ENCODE results near the gene OSBPL2. TPM values are rescaled to one million over a fixed set of nuclear protein-coding genes. Genes with fewer than 3 reads are reported as not detected.

OSBPL2 gene
- total RNA-seq, 2 experiments from 2014 or later = 30.2 to 30.9 TPM

DNA sequence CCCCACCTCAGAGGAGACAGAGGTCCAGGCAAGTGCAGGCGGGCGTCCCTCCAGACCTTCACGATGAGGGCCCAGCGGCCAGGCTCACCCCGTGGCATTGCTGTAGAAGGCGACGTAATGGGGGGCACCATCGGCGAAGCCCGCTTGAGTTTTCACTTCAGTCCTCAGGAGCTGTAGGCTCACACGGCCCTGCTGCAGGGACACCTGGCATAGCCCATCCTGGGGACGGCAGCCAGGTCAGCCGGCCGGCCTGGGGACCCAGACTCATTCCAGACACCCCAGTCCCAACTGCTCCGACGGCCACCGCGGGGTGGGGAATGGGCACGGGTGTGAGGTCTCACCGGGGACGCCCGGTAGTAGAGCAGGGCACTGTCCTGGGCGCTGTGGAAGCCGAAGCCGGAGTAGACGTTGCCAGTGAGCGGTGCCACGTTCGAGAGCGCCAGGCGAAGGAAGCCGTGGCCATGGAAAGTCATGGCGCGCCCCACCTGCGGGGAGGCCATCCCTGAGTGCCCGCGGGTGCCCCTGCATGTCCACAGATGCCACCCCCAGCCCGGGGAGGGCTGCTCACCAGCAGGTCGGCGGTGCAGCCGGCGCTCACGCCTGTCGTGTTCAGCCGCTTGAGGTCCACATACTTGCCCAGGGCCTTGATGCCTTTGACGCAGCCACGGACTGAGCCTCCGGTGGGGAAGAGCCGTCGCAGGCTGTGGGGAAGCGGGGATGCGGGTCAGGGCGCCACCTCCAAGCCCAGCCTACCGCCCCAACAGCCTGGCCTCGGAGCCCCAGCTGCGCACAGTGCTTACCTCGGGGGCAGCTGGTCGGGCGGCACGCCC lies 73.7 kb downstream of the OSBPL2 start:
- H3K4me1 Mint-ChIP-seq = no peaks in the 10 kb centered on the region
- ChIA-PET POLR2A (no interaction called here), CTCF (no interaction called here)
- peaks cover 7% of the 10 kb centered on the region for H3K36me3 Mint-ChIP-seq (ENCODE audit: low read depth)
- H3K4me3 Mint-ChIP-seq = no peak overlapping the region
- no peak overlapping the region for H3K27ac Mint-ChIP-seq
- no peaks in the 10 kb centered on the region for H3K9me3 Mint-ChIP-seq
- no peak for DNase-seq
- no peaks in the 10 kb centered on the region for H3K27me3 Mint-ChIP-seq

DNA sequence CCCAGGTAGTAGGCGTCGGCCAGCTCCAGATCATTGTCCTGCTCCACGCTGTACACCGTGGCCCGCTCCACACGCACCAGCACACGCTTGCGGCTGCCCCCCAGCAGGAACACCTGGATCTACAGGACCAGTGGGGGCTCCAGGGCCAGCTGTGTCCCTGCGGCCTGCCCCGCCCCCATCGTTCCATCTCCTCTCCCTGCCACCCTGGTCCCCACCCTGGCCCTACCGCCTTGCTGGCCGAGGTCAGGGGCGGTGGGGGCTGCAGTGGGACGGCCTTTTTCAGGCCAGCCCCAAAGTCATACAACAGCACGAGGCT lies 74.3 kb downstream of the OSBPL2 start:
- H3K27me3 Mint-ChIP-seq = no peaks in the 10 kb centered on the region
- no peaks in the 10 kb centered on the region for H3K4me1 Mint-ChIP-seq
- no peak overlapping the region for H3K4me3 Mint-ChIP-seq
- ChIA-PET POLR2A (no interaction called here), CTCF (no interaction called here)
- no peak for DNase-seq
- no peaks in the 10 kb centered on the region for H3K9me3 Mint-ChIP-seq
- no peak overlapping the region for H3K27ac Mint-ChIP-seq
- H3K36me3 Mint-ChIP-seq (ENCODE audit: low read depth) = peaks cover 4% of the 10 kb centered on the region

DNA sequence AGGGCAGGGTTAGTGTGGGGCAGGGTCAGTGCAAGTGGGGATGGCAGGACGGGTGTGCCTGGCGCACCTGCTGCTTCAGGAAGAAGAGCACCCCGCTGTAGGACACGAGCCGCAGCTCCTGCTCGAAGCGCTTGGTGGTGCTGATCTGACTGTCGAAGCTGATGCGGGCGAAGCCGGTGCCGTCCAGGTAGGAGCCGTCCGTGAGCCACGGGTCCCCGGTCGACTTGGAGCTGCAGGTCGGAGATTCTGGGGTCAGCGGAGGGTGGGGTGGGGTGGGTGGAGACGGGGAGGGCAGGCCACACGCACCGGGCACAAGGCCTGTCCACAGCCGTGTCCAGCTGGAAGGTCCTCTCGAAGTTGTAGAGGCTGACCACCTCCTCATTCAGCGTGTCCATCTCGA lies 74.7 kb downstream of the OSBPL2 start:
- Mint-ChIP-seq H3K27me3 (no peaks in the 10 kb centered on the region), H3K36me3 (ENCODE audit: low read depth) (peaks cover 4% of the 10 kb centered on the region), H3K9me3 (no peaks in the 10 kb centered on the region), H3K4me3 (no peak overlapping the region), H3K4me1 (no peaks in the 10 kb centered on the region), H3K27ac (no peak overlapping the region)
- ChIA-PET CTCF (no interaction called here), POLR2A (no interaction called here)
- DNase-seq = no peak

DNA sequence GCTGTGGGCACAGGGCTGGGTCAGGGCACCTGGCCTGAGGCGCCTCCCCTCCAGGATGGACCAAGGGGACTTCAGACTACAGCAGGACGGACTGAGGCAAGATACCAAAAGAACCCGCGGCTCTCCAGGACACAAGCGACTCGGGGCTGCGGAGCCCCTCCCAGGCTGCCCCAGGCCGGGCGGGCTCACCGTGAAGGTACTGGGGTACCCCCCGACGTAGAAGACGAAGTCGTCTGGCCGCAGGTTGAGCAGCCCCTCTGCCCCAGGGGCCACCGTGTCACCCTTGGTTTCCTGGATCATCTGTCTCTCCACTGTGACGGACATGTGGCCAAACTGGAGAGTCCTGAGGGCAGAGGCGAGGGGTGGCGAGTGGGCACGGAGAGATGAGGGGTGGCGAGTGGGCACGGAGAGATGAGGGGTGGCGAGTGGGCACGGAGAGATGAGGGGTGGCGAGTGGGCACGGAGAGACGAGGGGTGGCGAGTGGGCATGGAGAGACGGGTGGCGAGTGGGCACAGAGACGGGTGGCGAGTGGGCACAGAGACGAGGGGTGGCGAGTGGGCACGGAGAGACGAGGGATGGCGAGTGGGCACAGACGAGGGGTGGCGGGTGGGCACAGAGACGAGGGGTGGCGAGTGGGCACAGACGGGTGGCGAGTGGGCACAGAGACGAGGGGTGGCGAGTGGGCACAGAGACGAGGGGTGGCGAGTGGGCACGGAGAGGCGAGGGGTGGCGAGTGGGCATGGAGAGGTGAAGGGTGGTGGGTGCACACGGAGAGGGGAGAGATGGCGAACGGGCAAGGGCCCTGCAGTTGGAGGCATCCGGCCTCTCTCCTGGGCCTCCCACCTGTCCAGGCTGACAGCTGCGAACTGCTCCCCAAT lies 75.4 kb downstream of the OSBPL2 start:
- H3K27me3 Mint-ChIP-seq = no peaks in the 10 kb centered on the region
- CTCF ChIA-PET = no interaction called here
- H3K9me3 Mint-ChIP-seq = no peaks in the 10 kb centered on the region
- H3K27ac Mint-ChIP-seq = no peak overlapping the region
- POLR2A ChIA-PET = no interaction called here
- H3K36me3 Mint-ChIP-seq (ENCODE audit: low read depth) = peaks cover 4% of the 10 kb centered on the region
- no peak for DNase-seq
- no peak overlapping the region for H3K4me3 Mint-ChIP-seq
- no peaks in the 10 kb centered on the region for H3K4me1 Mint-ChIP-seq

DNA sequence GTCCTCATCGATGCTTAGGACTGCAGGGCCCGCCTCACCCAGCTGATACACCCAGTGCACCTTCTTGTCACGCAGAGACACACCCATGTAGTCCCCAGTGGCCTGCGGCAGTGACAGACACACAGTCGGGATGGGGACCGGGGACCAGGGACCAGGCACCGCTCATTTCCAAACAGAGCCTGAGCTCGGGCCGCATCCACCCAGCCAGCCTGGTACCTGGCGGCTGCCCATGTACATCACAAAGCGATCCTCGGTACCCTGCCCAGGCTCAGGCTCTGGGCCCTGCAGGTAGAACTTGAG lies 76.0 kb downstream of the OSBPL2 start:
- CTCF ChIA-PET = no interaction called here
- Mint-ChIP-seq H3K27ac (no peak overlapping the region), H3K27me3 (no peaks in the 10 kb centered on the region), H3K9me3 (no peaks in the 10 kb centered on the region), H3K4me1 (no peaks in the 10 kb centered on the region), H3K4me3 (no peak overlapping the region), H3K36me3 (ENCODE audit: low read depth) (no peaks in the 10 kb centered on the region)
- DNase-seq = no peak
- POLR2A ChIA-PET = no interaction called here

DNA sequence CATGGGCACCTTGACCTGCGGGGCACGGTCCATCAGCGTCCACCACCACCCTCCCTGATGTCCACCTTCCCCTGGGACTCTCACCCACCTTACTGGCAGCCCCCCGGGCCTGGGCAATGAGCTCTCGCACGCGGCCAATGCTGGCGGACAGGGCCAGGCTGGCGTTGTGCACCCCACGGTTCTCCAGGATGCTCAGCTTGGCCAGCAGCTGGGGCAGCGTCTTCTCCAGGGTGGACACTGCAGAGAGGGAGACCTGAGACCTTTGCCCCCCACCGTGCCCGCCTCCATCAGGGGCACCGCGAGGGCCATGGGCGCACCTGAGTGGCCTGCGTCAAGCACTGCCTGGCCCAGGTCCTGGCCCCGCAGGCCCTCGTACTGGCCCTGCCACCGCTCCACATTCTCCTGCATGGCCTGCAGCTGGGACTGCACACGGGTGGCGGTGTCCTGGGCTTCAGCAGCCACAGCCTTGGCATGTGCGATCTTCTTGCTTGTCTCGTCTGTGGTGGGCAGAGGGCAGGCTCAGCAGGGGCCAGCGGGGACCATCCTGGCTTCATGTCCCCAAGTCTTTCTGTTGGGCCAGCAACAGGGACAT lies 76.5 kb downstream of the OSBPL2 start:
- POLR2A ChIA-PET = no interaction called here
- no peaks in the 10 kb centered on the region for H3K27me3 Mint-ChIP-seq
- no peaks in the 10 kb centered on the region for H3K36me3 Mint-ChIP-seq (ENCODE audit: low read depth)
- H3K4me3 Mint-ChIP-seq = no peak overlapping the region
- CTCF ChIA-PET = no interaction called here
- no peak overlapping the region for H3K27ac Mint-ChIP-seq
- H3K9me3 Mint-ChIP-seq = no peaks in the 10 kb centered on the region
- no peaks in the 10 kb centered on the region for H3K4me1 Mint-ChIP-seq
- DNase-seq = no peak

DNA sequence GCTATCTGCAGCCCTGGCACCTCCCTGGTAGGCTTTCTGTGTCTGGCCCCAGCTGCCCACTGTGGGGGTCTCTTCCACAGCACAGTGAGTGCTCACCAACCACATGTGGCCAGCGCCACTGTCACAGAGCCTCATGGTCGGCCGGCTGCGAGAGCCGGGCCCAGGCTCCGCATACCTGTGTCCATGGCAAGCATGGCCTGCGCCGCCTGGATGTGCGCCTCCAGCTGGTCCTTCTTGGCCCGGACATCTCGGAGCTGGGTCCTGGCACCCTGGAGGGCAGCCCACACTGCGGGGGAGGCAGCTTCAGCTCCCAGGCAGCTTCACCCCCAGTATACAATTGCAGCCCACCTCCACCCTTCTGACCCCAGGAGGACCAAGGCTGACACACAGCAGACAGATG lies 77.5 kb downstream of the OSBPL2 start:
- DNase-seq = no peak
- ChIA-PET POLR2A (no interaction called here), CTCF (interaction anchor here (0.6 kb wide), 1 partner anchor 67 kb away, joined by 3 read pairs; no protein-coding TSS in a partner anchor)
- no peaks in the 10 kb centered on the region for H3K4me1 Mint-ChIP-seq
- H3K9me3 Mint-ChIP-seq = no peaks in the 10 kb centered on the region
- H3K27me3 Mint-ChIP-seq = no peaks in the 10 kb centered on the region
- H3K4me3 Mint-ChIP-seq = no peak overlapping the region
- no peaks in the 10 kb centered on the region for H3K36me3 Mint-ChIP-seq (ENCODE audit: low read depth)
- no peak overlapping the region for H3K27ac Mint-ChIP-seq

DNA sequence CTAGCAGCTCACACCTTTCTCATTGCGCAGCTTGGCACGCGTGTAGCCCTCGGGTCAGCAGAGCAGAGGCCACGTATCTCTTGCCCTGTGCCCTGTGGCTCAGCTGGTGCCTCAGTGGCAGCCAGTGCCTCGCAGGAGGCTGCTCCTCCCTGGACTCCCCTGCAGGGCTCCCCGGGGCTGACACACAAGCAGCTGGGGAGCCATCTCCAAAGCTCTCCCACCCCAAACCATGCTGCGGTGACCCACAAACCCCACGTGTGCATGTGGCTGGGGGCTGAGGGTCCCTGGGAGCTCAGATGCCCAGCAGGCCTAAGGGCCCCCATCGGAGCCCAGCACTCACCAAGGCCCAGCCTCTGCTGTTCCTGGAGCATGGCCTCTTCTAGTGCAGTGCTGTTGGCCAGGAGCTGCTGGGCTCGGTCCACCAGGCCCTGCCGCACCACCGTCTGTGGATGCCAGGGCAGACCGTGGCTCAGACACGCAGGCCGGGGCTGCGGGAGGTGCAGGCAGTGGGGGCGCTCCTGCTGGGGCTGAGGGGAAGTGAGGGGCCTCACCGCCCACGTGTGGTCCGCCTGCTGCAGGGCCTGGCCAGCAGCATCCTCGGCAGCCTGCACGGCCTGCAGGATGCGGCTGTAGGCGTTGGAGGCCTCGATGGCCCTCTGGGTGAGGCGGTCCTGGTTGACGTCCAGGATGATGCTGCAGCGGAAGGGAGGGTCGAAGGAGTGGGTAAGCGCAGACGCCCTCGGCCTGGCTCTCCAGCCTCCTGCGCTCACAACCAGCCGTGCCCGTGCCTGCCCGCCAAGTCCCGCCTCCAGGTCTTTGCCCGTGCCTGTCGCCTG lies 78.2 kb downstream of the OSBPL2 start:
- Mint-ChIP-seq H3K4me3 (no peak overlapping the region), H3K27me3 (no peaks in the 10 kb centered on the region), H3K27ac (no peak overlapping the region), H3K9me3 (no peaks in the 10 kb centered on the region), H3K36me3 (ENCODE audit: low read depth) (no peaks in the 10 kb centered on the region), H3K4me1 (no peaks in the 10 kb centered on the region)
- POLR2A ChIA-PET = no interaction called here
- CTCF ChIA-PET = no interaction called here
- no peak for DNase-seq

DNA sequence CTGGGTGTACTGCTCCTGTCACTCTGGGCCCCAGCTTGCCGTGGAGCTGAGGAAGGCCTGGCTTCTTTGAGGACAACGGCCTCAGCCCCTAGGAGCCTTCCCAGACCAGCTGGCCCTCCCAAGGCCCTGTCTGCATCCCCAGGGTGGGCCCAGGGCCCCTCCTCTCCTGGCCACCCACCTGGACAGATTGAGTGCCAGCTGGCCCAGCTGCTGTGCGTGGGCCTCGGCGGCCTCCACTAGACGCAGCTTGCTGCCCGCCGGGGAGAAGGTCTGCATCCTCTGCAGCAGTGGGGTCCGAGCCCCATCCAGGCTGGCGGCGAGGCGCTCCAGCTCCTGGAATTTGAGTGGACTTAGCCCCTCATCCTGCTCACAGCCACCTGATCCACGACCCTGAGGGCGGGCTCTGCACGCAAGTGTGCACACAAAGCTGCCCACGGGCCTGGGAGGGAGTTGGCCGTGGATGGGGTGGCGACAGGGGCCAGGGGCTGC lies 78.9 kb downstream of the OSBPL2 start:
- H3K27ac Mint-ChIP-seq = no peak overlapping the region
- no peaks in the 10 kb centered on the region for H3K9me3 Mint-ChIP-seq
- H3K36me3 Mint-ChIP-seq (ENCODE audit: low read depth) = no peaks in the 10 kb centered on the region
- POLR2A ChIA-PET = no interaction called here
- CTCF ChIA-PET = no interaction called here
- H3K27me3 Mint-ChIP-seq = no peaks in the 10 kb centered on the region
- no peak for DNase-seq
- no peak overlapping the region for H3K4me3 Mint-ChIP-seq
- H3K4me1 Mint-ChIP-seq = no peaks in the 10 kb centered on the region

DNA sequence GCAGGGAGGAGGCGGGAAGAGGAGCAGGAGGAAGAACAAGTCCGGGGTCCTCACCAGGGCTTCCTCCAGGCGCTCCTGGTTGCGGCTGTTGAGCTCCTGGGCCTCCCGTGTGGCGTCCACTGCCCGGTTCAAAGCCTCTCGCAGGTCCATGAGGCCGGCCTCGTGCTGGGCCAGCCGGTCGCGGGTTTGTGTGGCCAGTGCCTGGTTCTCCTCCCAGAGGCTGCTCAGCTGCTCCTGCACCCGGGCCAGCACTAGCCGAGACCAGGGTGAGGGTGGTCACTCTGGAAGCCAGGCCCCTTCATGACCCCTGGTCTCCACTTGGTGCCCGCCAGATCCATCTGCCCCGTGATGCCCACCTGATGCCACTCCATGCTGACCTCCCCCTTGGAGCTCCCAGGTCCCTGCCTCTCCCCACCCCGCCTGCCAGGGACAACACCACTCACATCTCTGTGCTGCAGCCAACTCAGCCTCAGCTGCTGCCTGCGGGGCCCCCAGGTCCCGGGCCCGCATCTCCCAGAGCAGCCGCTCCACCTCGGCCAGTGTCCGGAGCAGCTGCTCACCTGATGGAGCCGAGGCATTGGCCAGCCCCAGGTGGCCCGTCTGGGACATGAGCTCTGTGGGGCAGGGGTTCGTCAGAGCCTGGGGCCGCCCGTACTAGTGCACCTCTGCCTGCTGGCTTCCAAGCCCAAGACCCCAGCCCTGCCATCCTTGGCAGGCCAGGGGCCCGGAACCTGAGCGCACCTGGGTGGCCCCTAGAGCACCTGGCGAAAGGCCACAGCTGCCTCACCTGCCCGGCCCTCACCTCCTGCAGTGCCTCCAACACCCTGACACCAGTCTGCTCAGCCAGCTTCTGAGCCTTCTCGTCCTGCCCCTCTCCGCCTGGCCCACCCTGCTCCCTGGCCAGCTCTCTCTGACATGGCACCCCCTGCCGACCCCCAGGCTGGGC lies 80.4 kb downstream of the OSBPL2 start:
- Mint-ChIP-seq H3K27me3 (no peaks in the 10 kb centered on the region), H3K4me3 (no peak overlapping the region), H3K9me3 (no peaks in the 10 kb centered on the region), H3K36me3 (ENCODE audit: low read depth) (no peaks in the 10 kb centered on the region), H3K27ac (no peak overlapping the region), H3K4me1 (no peaks in the 10 kb centered on the region)
- POLR2A ChIA-PET = no interaction called here
- no peak for DNase-seq
- CTCF ChIA-PET = interaction anchor here (0.8 kb wide), 1 partner anchor 49 kb away, joined by 3 read pairs; the partner anchor contains the start of gene LAMA5

DNA sequence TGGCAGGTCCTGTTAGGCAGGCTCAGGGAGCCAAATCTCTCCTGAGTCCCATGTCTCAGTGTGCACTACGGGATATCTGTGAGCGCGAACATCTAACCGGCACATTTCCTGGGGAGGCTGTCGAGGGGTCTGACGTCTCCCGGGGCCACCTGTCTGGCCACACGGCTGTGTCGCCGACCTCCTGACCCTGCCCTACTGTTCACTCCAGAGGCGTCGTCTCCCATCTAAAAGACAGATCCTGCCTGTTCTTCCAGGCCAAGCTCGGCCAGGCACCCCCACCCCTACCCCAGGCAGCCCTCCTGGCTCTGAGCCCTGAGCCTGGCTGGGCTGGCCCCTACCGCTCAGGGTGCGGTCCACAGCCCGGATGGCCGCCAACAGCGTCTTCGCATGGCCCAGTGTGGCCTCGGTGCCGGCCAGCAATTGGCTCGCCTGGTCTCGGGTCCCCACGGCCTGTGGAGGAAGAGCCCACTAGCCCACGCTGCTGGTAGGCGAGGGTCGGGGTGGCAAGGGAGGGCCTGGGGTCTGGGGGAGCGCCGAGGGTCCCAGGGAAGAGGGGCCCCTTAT lies 81.1 kb downstream of the OSBPL2 start:
- Mint-ChIP-seq H3K36me3 (ENCODE audit: low read depth) (no peaks in the 10 kb centered on the region), H3K9me3 (no peaks in the 10 kb centered on the region), H3K4me3 (no peak overlapping the region), H3K4me1 (no peaks in the 10 kb centered on the region), H3K27me3 (no peaks in the 10 kb centered on the region), H3K27ac (no peak overlapping the region)
- no peak for DNase-seq
- CTCF ChIA-PET = interaction anchor here (0.5 to 0.8 kb wide), 2 partner anchors 20 to 48 kb away, joined by 3 to 5 read pairs; partner anchors contain the start of gene LAMA5
- POLR2A ChIA-PET = no interaction called here
